Ectodermal cell (in vitro differentiated cells): ENCODE measurements around the gene HS3ST5.

Source experiments
- H3K27ac ChIP-seq: 2 replicates; pipeline ENCODE4 v1.7.0; 2013; ENCODE audit warnings: mild to moderate bottlenecking, low read depth, low read length; ENCODE audit not compliant: insufficient read depth, poor library complexity, severe bottlenecking
- H3K27me3 ChIP-seq: 2 replicates; pipeline ENCODE4 v1.7.0; 2013; ENCODE audit warnings: mild to moderate bottlenecking, low read length; ENCODE audit not compliant: insufficient read depth, control insufficient read depth, poor library complexity, severe bottlenecking
- H3K36me3 ChIP-seq: one replicate; pipeline ENCODE4 v1.7.0; 2013; ENCODE audit warnings: low read length; ENCODE audit not compliant: control insufficient read depth, insufficient read depth
- H3K4me1 ChIP-seq: one replicate; pipeline ENCODE4 v1.7.0; 2013; ENCODE audit warnings: low read length; ENCODE audit not compliant: control insufficient read depth, insufficient read depth
- H3K4me3 ChIP-seq: 2 replicates; pipeline ENCODE4 v1.7.0; 2013; ENCODE audit warnings: low read depth, low read length, control low read depth; ENCODE audit not compliant: insufficient read depth
- H3K9me3 ChIP-seq: 2 replicates; pipeline ENCODE4 v1.7.0; 2013; ENCODE audit warnings: mild to moderate bottlenecking, low read length, moderate library complexity; ENCODE audit not compliant: control insufficient read depth
- WGBS, 2 experiments: methylation state at CpG; one replicate each; pipeline ENCODE4 v1.1.7; 2013; ENCODE audit warnings: missing lambda C conversion rate in 2 of 2; 5-methylcytosine and 5-hydroxymethylcytosine counted together

The HS3ST5 gene

DNA sequence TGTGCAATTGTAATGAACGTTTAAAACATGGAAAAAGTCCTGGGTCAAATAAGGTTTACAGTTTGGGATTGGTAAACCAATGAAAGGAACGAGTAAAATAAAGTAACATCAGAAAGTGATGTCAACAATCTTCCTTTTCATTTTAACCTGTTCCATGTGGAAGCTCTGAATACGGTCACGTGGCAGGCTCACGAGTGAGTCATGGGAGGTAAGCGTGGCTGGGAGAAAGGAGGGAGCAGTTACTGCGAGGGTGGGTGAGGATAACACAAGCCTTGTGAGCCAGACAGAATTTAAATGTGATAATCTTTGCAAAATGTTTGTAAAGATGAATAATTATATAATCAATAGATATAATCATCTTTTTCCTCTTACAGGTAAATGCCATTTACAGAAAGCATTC is 200.6 kb downstream of the HS3ST5 start:
- no peaks in the 10 kb centered on the region for H3K27me3 ChIP-seq
- WGBS, 2 experiments: 91 to 94% methylated on average over 7 of the region's 7 CpGs
- H3K4me1 ChIP-seq: peaks cover 8% of the 10 kb centered on the region
- H3K4me3 ChIP-seq: no peak overlapping the region
- no peaks in the 10 kb centered on the region for H3K36me3 ChIP-seq
- no peaks in the 10 kb centered on the region for H3K9me3 ChIP-seq
- no peak overlapping the region for H3K27ac ChIP-seq

DNA sequence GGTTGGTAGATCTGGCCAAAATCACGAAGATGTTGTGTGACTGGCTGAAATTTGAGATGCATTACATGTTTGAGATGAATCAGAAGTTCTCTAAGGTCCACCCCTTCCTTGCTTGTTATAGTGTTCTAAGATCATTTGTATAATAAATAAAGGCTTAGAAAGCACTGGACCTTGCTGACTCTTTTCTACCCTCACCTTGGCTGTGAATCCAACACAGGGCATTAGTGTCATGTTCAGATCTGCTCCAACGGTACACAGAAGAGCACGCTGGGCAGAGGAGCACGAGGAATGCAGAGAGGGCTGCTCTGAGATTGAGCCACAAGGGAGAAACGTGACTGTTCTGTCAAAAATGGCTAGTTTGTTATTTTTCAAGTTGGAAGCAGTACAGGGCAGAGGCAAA is 202.4 kb downstream of the HS3ST5 start:
- H3K9me3 ChIP-seq: no peaks in the 10 kb centered on the region
- no peaks in the 10 kb centered on the region for H3K27me3 ChIP-seq
- H3K4me3 ChIP-seq: no peak overlapping the region
- H3K4me1 ChIP-seq: peaks cover 5% of the 10 kb centered on the region
- 91 to 93% methylated on average over 5 of the region's 5 CpGs for WGBS, 2 experiments
- no peak overlapping the region for H3K27ac ChIP-seq
- H3K36me3 ChIP-seq: no peaks in the 10 kb centered on the region

DNA sequence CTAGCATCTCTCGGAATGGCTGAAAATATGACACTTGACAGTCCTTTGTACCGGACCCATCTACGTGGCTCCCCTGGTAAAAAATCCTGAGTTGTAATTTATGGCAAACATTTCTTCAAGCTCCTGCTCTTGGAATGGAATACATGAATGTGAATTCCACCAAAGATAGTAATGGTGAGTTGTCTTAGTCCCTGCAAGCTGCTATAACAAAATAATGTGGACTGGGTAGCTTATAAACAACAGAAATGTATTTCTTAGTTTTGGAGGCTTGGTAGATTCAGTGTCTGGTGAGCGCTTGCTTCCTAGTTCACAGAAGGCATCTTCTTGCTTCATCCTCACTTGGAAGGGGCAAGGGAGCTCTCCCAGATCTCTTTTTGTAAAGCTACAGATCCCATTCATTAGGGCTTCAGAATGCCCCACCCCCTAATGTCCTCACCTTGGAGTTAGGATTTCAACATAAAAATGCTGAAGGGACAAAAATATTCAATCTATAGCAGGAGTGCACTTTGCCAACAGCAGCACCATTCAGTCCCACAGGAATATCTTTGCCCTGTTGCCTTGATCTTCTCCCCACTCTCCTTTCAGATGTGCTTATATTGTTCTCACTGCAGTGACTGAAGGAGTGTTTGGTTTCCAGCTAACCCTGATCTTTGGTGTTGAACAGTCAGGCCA is 204.1 kb downstream of the HS3ST5 start:
- Histone ChIP-seq H3K36me3 (no peaks in the 10 kb centered on the region), H3K4me1 (no peaks in the 10 kb centered on the region), H3K27me3 (no peaks in the 10 kb centered on the region), H3K9me3 (no peaks in the 10 kb centered on the region), H3K4me3 (no peak overlapping the region), H3K27ac (no peak overlapping the region)
- 96% methylated on average over 4 of the region's 4 CpGs for WGBS, 2 experiments

DNA sequence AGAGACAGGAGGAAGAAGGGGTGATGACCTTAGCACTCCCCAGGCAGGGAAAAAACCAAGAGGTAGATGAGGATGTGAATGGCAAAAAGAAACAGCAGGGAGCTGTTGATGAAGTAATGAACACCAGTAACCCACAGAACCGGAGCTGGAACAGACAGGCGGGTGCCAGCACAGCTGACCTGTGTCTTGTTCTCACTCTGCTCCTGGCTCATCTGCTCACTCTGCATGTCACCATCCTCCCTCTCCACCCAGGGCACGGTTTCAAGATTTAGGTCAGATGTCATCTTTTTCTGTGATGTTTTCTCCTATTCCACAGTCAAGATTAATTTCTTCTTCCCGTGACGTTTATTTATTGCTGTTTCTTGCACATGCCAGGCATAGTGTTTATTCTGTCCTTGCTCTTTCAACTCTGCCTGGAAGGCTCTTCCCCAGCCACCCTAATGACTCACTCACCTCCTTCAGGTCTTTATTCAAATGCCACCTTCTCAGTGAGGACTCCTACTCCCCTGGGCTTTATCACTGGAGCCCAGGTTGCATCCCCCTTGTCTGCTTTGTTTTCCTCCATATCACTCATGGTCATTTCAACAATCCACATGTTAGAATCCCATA is 207.4 kb downstream of the HS3ST5 start:
- Histone ChIP-seq H3K4me3 (no peak overlapping the region), H3K9me3 (no peaks in the 10 kb centered on the region), H3K36me3 (no peaks in the 10 kb centered on the region), H3K27ac (no peak overlapping the region), H3K4me1 (no peaks in the 10 kb centered on the region), H3K27me3 (no peaks in the 10 kb centered on the region)
- 88 to 92% methylated on average over 5 of the region's 5 CpGs for WGBS, 2 experiments

DNA sequence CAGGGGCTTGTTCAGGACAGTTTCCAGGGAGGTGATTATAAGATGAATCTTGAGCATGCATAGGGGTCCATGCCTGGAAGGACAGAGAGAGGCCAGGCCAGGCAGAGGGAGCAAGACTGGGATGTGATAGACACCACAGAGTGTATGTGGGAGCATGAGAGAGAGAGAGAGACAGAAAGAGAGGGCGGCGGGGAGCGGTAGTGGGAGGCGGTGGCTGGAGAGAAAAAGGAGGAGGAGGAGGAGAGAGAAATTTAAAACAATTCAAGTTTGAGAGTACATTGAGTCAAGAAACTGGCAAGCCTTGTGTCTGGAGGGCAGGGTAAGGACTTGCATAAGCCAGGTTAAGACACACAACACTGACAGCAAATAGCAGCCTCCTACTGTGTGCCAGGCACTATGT is 209.0 kb downstream of the HS3ST5 start:
- 94 to 95% methylated on average over 4 of the region's 4 CpGs for WGBS, 2 experiments
- H3K36me3 ChIP-seq: no peaks in the 10 kb centered on the region
- H3K4me3 ChIP-seq: no peak overlapping the region
- no peaks in the 10 kb centered on the region for H3K27me3 ChIP-seq
- no peak overlapping the region for H3K27ac ChIP-seq
- H3K4me1 ChIP-seq: no peaks in the 10 kb centered on the region
- no peaks in the 10 kb centered on the region for H3K9me3 ChIP-seq

DNA sequence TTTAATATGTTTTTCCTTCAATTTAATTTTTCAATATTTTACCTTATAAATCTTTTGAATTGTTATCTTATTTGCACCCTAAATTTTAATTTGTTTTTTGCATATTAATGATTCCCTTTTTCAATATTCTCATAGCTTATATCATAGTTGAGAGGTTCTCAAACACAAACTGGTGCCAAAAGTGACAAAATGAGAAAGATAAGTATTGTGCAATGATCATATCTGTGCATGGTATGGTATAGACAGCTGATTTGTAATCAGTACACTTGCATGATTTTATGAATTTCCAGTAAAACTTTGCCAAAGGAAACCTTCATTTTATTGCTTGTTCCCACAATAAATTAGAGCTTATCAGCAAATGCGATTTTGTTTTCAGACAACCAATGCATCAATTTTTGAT is 210.9 kb downstream of the HS3ST5 start:
- no peak overlapping the region for H3K27ac ChIP-seq
- H3K4me1 ChIP-seq: no peaks in the 10 kb centered on the region
- H3K9me3 ChIP-seq: no peaks in the 10 kb centered on the region
- no peaks in the 10 kb centered on the region for H3K36me3 ChIP-seq
- 80 to 100% methylated on average over 1 of the region's 1 CpG for WGBS, 2 experiments
- no peak overlapping the region for H3K4me3 ChIP-seq
- no peaks in the 10 kb centered on the region for H3K27me3 ChIP-seq

DNA sequence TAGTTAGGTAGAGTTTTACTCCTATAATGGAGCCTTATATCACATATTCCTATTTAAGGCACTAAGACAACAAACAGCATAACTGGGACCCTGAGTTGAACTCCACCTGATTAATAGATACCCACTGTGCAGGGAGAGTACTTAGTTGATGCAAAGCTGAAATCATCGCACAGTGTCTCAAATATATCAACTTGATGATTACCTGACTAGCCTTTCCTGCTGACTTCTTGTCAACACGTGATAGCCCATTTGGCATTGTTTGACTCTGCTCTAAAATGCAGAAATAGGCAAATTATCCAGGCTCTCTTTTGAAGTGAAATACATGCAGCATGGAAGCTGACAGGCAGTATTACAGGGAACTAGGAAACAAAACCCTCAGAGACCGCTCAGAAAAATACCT is 217.2 kb downstream of the HS3ST5 start:
- Histone ChIP-seq H3K4me3 (no peak overlapping the region), H3K36me3 (no peaks in the 10 kb centered on the region), H3K27ac (no peak overlapping the region), H3K9me3 (no peaks in the 10 kb centered on the region), H3K27me3 (no peaks in the 10 kb centered on the region), H3K4me1 (no peaks in the 10 kb centered on the region)
- WGBS, 2 experiments: 69 to 72% methylated on average over 3 of the region's 3 CpGs

DNA sequence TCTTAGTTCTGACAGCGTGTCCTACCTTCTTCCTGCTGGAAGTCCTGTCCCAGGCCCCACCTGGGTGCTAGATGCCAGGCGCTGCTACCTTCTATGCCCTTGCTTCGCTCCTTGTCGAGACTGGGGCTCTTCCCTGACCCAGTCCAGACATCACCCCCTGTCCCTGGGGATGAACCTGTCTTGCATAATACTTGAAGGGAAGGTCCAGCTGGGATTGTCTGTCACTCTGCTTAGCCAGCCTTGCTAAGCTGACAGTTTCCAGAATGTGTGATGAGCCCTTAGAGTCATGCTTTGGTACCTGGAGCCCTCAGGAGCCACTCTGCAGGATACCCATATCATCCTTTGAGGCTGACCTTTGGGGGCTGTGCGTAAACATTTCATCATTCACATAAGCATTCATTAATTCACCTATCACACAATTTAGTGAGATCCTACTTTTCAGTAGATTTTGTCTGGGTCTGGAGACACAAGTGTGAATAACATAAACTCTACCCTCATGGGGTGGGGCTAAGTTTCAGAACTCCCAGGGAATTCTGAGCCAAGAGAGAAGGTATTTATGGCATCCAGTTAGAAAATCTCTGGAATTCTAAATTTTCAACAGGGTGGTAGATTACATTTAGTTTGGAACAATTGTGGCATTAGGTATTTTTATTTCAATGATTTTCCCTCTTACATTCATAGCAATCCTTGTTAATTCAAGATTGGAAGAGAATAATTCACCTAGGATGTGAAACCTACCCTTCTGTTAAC is 220.7 kb downstream of the HS3ST5 start:
- no peaks in the 10 kb centered on the region for H3K4me1 ChIP-seq
- no peaks in the 10 kb centered on the region for H3K9me3 ChIP-seq
- no peaks in the 10 kb centered on the region for H3K36me3 ChIP-seq
- 92 to 93% methylated on average over 5 of the region's 5 CpGs for WGBS, 2 experiments
- no peak overlapping the region for H3K27ac ChIP-seq
- H3K4me3 ChIP-seq: no peak overlapping the region
- H3K27me3 ChIP-seq: no peaks in the 10 kb centered on the region

DNA sequence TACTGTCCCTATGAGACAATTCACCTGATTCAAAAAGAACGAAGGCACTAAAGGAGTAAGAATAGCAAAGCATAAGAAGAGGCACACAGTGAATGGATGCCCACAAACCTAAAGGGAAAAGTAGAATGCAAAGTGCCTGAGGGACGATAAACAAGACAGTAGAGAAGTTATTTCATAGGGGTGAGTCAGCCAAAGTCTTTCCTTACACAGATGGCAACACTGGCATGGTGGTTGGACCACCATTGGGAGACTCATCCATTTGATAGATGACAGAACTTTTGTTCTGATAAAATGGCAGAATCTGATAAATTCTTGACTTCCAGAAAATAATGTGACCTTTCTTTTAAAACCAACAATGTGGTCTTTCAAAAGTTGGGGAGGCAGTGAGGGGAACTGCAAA is 223.8 kb downstream of the HS3ST5 start:
- Histone ChIP-seq H3K27me3 (no peaks in the 10 kb centered on the region), H3K4me3 (no peak overlapping the region), H3K27ac (no peak overlapping the region), H3K36me3 (no peaks in the 10 kb centered on the region), H3K4me1 (no peaks in the 10 kb centered on the region), H3K9me3 (no peaks in the 10 kb centered on the region)
- WGBS, 2 experiments: 86 to 93% methylated on average over 2 of the region's 2 CpGs

DNA sequence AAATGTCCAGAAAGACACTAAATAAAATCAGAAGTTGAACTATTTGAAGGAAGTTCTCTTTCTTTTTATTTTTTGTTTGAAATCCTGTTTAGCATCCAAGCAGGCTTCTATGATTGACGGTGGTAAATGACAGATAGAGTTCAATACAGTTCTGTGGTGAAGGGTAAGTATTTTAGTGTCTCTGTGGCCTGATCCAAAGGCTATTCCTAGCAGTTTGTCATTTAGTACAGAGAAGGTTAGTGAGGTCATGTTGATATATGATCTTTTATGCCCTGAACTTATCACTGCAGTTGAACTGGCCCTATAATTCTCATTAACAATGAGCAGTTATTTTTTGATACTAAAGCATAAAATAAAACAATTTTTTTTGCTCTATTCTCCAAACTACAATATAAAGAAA is 227.2 kb downstream of the HS3ST5 start:
- 96% methylated on average over 1 of the region's 1 CpG for WGBS, 2 experiments
- Histone ChIP-seq H3K27ac (no peak overlapping the region), H3K36me3 (no peaks in the 10 kb centered on the region), H3K4me1 (no peaks in the 10 kb centered on the region), H3K27me3 (no peaks in the 10 kb centered on the region), H3K9me3 (no peaks in the 10 kb centered on the region), H3K4me3 (no peak overlapping the region)
